HEK293 (cell line): Measurements from ENCODE around the gene FAM229B.

Experiments used
- CTCF ChIA-PET: fragments of 350-600 bp; formaldehyde crosslinking; extraction: SDS; loops from one replicate; lab custom pipeline; 2021; ENCODE audit warnings: antibody characterized with exemption; lab: Yijun Ruan, JAX
- POLR2A ChIA-PET: fragments of 300-600 bp; formaldehyde crosslinking; extraction: SDS; loops from one replicate; lab custom pipeline; 2020; ENCODE audit warnings: antibody characterized with exemption, inconsistent platforms; lab: Yijun Ruan, JAX
- H3K27ac ChIP-seq: fragments of 200-500 bp; sonication (Bioruptor generic); 2 replicates; pipeline ENCODE4 v1.5.1; 2014; ENCODE audit warnings: low read depth, low read length, control low read depth, inconsistent platforms; ENCODE audit errors: extremely low read depth
- H3K36me3 ChIP-seq, 2 experiments: fragments of 200-500 bp in 1 of 2; sonication (Bioruptor generic) in 1 of 2; 1 replicate in 1 of 2; 2 replicates in 1 of 2; pipeline ENCODE4 v1.5.1; 2014 to 2017; ENCODE audit warnings: inconsistent platforms in 2 of 2, low read length in 2 of 2; ENCODE audit not compliant: control insufficient read depth in 2 of 2, insufficient read depth in 1 of 2
- H3K4me1 ChIP-seq: fragments of 200-500 bp; sonication (Bioruptor generic); 2 replicates; pipeline ENCODE4 v1.5.1; 2014; ENCODE audit warnings: mild to moderate bottlenecking, low read length, inconsistent platforms; ENCODE audit not compliant: control insufficient read depth, insufficient read depth
- H3K4me3 ChIP-seq: 2 replicates; pipeline ENCODE4 v1.5.1; 2011; ENCODE audit warnings: low read depth, mild to moderate bottlenecking, control low read depth, low read length, moderate library complexity
- H3K9me3 ChIP-seq: fragments of 200-500 bp; sonication (Bioruptor generic); 2 replicates; pipeline ENCODE4 v1.5.1; 2014; ENCODE audit warnings: low read depth, low read length, inconsistent platforms; ENCODE audit not compliant: control insufficient read depth, insufficient read depth
- BCL11A ChIP-seq: fragments of 450-650 bp; formaldehyde crosslinking; IDR thresholded peaks from 2 replicates; pipeline ENCODE4 v1.5.1; 2016; ENCODE audit warnings: low read depth, missing biosample characterization, missing genetic modification characterization
- GLIS1 ChIP-seq: fragments of 450-650 bp; formaldehyde crosslinking; IDR thresholded peaks from 2 replicates; pipeline ENCODE4 v1.5.1; 2016; ENCODE audit warnings: missing biosample characterization, missing genetic modification characterization
- IKZF3 ChIP-seq: fragments of 450-650 bp; IDR thresholded peaks from 2 replicates; pipeline ENCODE4 v1.5.0; 2018; ENCODE audit warnings: missing biosample characterization, mild to moderate bottlenecking, missing genetic modification characterization, moderate library complexity
- PRDM1 ChIP-seq: fragments of 450-650 bp; formaldehyde crosslinking; IDR thresholded peaks from 2 replicates; pipeline ENCODE4; 2016; ENCODE audit warnings: missing biosample characterization, missing genetic modification characterization
- WT1 ChIP-seq: fragments of 450-650 bp; formaldehyde crosslinking; IDR thresholded peaks from 2 replicates; pipeline ENCODE4 v1.5.1; 2016; ENCODE audit warnings: missing biosample characterization, missing genetic modification characterization
- ZBTB21 ChIP-seq: fragments of 450-650 bp; formaldehyde crosslinking; IDR thresholded peaks from 2 replicates; pipeline ENCODE4 v1.5.1; 2017; ENCODE audit warnings: missing biosample characterization, missing genetic modification characterization
- ZFP37 ChIP-seq: fragments of 450-650 bp; formaldehyde crosslinking; IDR thresholded peaks from 2 replicates; pipeline ENCODE4 v1.5.1; 2016; ENCODE audit warnings: missing biosample characterization, missing genetic modification characterization
- ZNF148 ChIP-seq: fragments of 450-650 bp; formaldehyde crosslinking; IDR thresholded peaks from 2 replicates; pipeline ENCODE4 v1.5.0; 2017; ENCODE audit warnings: missing biosample characterization, missing genetic modification characterization, borderline replicate concordance
- ZNF366 ChIP-seq: fragments of 450-650 bp; formaldehyde crosslinking; conservative IDR thresholded peaks from 2 replicates; pipeline ENCODE4 v1.5.1; 2016; ENCODE audit warnings: missing biosample characterization, missing genetic modification characterization
- ZNF433 ChIP-seq: fragments of 450-650 bp; formaldehyde crosslinking; IDR thresholded peaks from 2 replicates; pipeline ENCODE4 v1.5.1; 2016; ENCODE audit warnings: missing biosample characterization, missing genetic modification characterization, low read depth
- ZNF645 ChIP-seq: fragments of 450-650 bp; formaldehyde crosslinking; IDR thresholded peaks from 2 replicates; pipeline ENCODE4; 2016; ENCODE audit warnings: missing biosample characterization, missing genetic modification characterization
- ZNF664 ChIP-seq: fragments of 450-650 bp; formaldehyde crosslinking; IDR thresholded peaks from 2 replicates; pipeline ENCODE4 v1.5.1; 2016; ENCODE audit warnings: missing biosample characterization, missing genetic modification characterization
- ZNF747 ChIP-seq: fragments of 450-650 bp; formaldehyde crosslinking; IDR thresholded peaks from 2 replicates; pipeline ENCODE4 v1.5.1; 2016; ENCODE audit warnings: missing biosample characterization, missing genetic modification characterization
- ZNF830 ChIP-seq: fragments of 450-650 bp; IDR thresholded peaks from 2 replicates; pipeline ENCODE4 v1.5.0; 2018; ENCODE audit warnings: missing biosample characterization, missing genetic modification characterization, low read depth, mild to moderate bottlenecking, moderate library complexity
- ZSCAN16 ChIP-seq: fragments of 450-650 bp; formaldehyde crosslinking; IDR thresholded peaks from 2 replicates; pipeline ENCODE4 v1.5.1; 2016; ENCODE audit warnings: missing biosample characterization, missing genetic modification characterization
- TF ChIP-seq, protein P1 (sequence below): fragments of 450-650 bp; formaldehyde crosslinking; IDR thresholded peaks from 2 replicates; pipeline ENCODE4 v1.5.1; 2017; ENCODE audit warnings: missing biosample characterization, missing genetic modification characterization

FAM229B gene

GRCh38 chr6:112086744-112087135 is 651 bp upstream of the FAM229B start:
- peak overlapping the region; percentile 83 for H3K4me3 ChIP-seq
- no peaks in the 10 kb centered on the region for H3K9me3 ChIP-seq
- peaks cover 0 to 26% of the 10 kb centered on the region in 2 experiments; a peak in 2 of 3 replicates for H3K36me3 ChIP-seq
- no peak for TF ChIP-seq ZNF830 (tag by site-specific recombination)
- 0 out of 2 replicates have a peak, but pooled peaks have one; percentile 8 for TF ChIP-seq GLIS1 (tag by site-specific recombination)
- no peak for TF ChIP-seq WT1 (tag by site-specific recombination)
- TF ChIP-seq ZNF366 (tag by site-specific recombination) = 0 out of 2 replicates have a peak, but pooled peaks have one; percentile 26
- CTCF ChIA-PET = interaction anchor here (0.6 to 3.7 kb wide), 26 partner anchors 9 to 1637 kb away, joined by 3 to 32 read pairs (median 4); no protein-coding TSS in a partner anchor
- peak overlapping the region; percentile 76 for H3K27ac ChIP-seq
- peaks cover 4% of the 10 kb centered on the region; the same call in 1 of the 2 replicates for H3K4me1 ChIP-seq
- POLR2A ChIA-PET = interaction anchor here (0.6 to 1.8 kb wide), 11 partner anchors 23 to 1413 kb away, joined by 3 to 8 read pairs (median 3); partner anchors contain the start of gene FYN

- H3K4me1 ChIP-seq = peaks cover 4% of the 10 kb centered on the region; the same call in 1 of the 2 replicates
- CTCF ChIA-PET = interaction anchor here (0.6 to 3.7 kb wide), 15 partner anchors 8 to 1380 kb away, joined by 3 to 32 read pairs (median 4); no protein-coding TSS in a partner anchor
- H3K4me3 ChIP-seq = peak overlapping the region; percentile 83
- H3K36me3 ChIP-seq = peaks cover 0 to 24% of the 10 kb centered on the region in 2 experiments; a peak in 2 of 3 replicates
- H3K9me3 ChIP-seq = no peaks in the 10 kb centered on the region
- TF ChIP-seq, protein P1, sequence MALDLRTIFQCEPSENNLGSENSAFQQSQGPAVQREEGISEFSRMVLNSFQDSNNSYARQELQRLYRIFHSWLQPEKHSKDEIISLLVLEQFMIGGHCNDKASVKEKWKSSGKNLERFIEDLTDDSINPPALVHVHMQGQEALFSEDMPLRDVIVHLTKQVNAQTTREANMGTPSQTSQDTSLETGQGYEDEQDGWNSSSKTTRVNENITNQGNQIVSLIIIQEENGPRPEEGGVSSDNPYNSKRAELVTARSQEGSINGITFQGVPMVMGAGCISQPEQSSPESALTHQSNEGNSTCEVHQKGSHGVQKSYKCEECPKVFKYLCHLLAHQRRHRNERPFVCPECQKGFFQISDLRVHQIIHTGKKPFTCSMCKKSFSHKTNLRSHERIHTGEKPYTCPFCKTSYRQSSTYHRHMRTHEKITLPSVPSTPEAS (tag by site-specific recombination) = no peak
- no peak for TF ChIP-seq ZNF645 (tag by site-specific recombination)
- no peak overlapping the region; the same call in 1 of the 2 replicates for H3K27ac ChIP-seq
- POLR2A ChIA-PET = interaction anchor here (0.6 to 1.8 kb wide), 17 partner anchors 12 to 829 kb away, joined by 3 to 8 read pairs (median 3); partner anchors contain the start of genes FYN and LAMA4
These were observed 525 bp downstream of the FAM229B start for GRCh38 chr6:112087916-112088315.

- H3K4me1 ChIP-seq = no peaks in the 10 kb centered on the region
- no peak overlapping the region for H3K4me3 ChIP-seq
- CTCF ChIA-PET = interaction anchor here (0.6 to 3.1 kb wide), 3 partner anchors 10 to 885 kb away, joined by 3 to 25 read pairs (median 3); partner anchors contain the start of genes FAM229B and TUBE1
- POLR2A ChIA-PET = no interaction called here
- peaks cover 0 to 25% of the 10 kb centered on the region in 2 experiments; a peak in 1 of 3 replicates for H3K36me3 ChIP-seq
- TF ChIP-seq ZNF148 (tag by site-specific recombination) (no peak), IKZF3 (no peak), ZBTB21 (tag by site-specific recombination) (no peak), ZNF664 (tag by site-specific recombination) (no peak), ZNF747 (no peak), PRDM1 (no peak), ZSCAN16 (tag by site-specific recombination) (no peak), BCL11A (tag by site-specific recombination) (no peak), ZFP37 (no peak), ZNF433 (tag by site-specific recombination) (no peak)
- TF ChIP-seq, all 188 proteins: peak for 0
- H3K9me3 ChIP-seq = no peaks in the 10 kb centered on the region
- H3K27ac ChIP-seq = no peak overlapping the region
These were observed 9.5 kb downstream of the FAM229B start for GRCh38 chr6:112096901-112097300.
